Progenitor cell of endocrine pancreas (in vitro differentiated cells): ENCODE data around the gene ABCB6. TPM values are rescaled to one million over a fixed set of nuclear protein-coding genes. Genes with fewer than 3 reads are reported as not detected.
"Not testable (repeated sequence)": the region's sequence is repeated elsewhere in the genome, so short reads cannot be mapped to it uniquely, and the experiment has no call there.

Experiments used
- DNase-seq: peaks from one replicate; pipeline ENCODE4 v3.0.0; 2021; ENCODE audit warnings: low spot score; ENCODE audit not compliant: unreplicated experiment
- H3K27ac Mint-ChIP-seq: 2 replicates; pipeline ENCODE4 v1.8.0; 2021; ENCODE audit warnings: mild to moderate bottlenecking, moderate library complexity, mixed read lengths
- H3K27me3 Mint-ChIP-seq: 2 replicates; pipeline ENCODE4 v1.8.0; 2021; ENCODE audit warnings: mixed read lengths
- H3K36me3 Mint-ChIP-seq: 2 replicates; pipeline ENCODE4 v1.8.0; 2022; ENCODE audit warnings: mixed read lengths; ENCODE audit not compliant: insufficient read depth
- H3K4me1 Mint-ChIP-seq: 2 replicates; pipeline ENCODE4 v1.8.0; 2021; ENCODE audit warnings: low read depth, mixed read lengths
- H3K4me3 Mint-ChIP-seq: 2 replicates; pipeline ENCODE4 v1.8.0; 2021; ENCODE audit warnings: low read depth, mild to moderate bottlenecking, moderate library complexity, mixed read lengths
- H3K9me3 Mint-ChIP-seq: 2 replicates; pipeline ENCODE4 v1.8.0; 2021; ENCODE audit warnings: low read depth, mixed read lengths
- total RNA-seq: library from RNA; stranded (reverse); gene quantifications from 2 replicates; pipeline ENCODE4 v1.2.1, GENCODE V29; 2021
- TF ChIP-seq, protein P1 (sequence below): fragments of 200-600 bp; sonication (generic); IDR thresholded peaks from one replicate; pipeline ENCODE4 v1.5.0; 2021; ENCODE audit warnings: antibody characterized with exemption, mild to moderate bottlenecking; ENCODE audit not compliant: unreplicated experiment

Gene ABCB6
- total RNA-seq, 1 donor from 2014 or later, result 26.7 TPM

DNA sequence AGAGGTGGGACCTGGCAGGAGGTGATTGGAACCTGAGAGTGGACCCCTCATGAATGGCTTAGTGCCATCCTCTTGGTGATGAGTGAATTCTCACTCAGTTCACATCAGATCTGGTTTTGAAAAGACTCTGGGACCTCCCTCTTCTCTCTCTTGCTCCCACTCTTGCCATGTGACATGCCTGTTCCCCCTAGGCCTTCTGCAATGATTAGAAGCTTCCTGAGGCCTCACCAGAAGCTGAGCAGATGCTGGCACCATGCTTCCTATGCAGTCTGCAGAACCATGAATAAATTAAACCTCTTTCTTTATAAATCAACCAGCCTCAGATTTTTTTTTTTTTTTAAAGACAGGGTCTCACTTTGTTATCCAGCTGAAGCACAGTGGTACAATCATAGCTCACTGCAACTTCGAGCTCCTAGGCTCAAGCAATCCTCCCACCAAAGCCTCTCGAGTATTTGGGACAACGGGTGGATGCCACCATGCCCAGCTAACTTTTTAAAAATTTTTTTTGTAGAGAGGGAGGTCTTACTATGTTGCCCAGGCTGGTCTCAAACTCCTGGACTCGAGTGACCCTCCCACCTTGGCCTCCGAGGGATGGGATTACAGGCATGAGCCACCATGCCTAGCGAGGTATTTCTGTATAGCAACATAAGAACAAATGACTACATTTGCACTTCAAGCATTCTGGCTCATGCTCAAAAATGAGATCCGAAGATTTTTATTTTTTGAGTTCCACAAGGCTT, 14.2 kb downstream of the ABCB6 start:
- no peak overlapping the region for H3K4me3 Mint-ChIP-seq

DNA sequence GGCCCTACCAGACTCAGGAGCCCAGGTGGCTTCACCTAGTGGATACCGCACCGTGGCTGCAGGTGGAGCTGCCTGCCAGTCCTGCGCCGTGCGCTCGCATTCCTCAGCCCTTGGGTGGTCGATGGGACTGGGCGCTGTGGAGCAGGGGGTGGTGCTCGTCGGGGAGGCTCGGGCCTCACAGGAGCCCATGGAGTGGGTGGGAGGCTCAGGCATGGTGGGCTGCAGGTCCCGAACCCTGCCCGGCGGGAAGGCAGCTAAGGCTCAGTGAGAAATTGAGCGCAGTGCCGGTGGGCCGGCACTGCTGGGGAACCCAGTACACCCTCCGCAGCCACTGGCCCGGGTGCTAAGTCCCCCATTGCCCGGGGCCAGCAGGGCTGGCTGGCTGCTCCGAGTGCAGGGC, 17.4 kb downstream of the ABCB6 start:
- H3K4me1 Mint-ChIP-seq, H3K27ac Mint-ChIP-seq, H3K9me3 Mint-ChIP-seq, H3K4me3 Mint-ChIP-seq, DNase-seq, H3K36me3 Mint-ChIP-seq: not testable (repeated sequence)
- peaks cover 10% of the 10 kb centered on the region for H3K27me3 Mint-ChIP-seq

More for the DNA sequence above, 14.2 kb downstream of the ABCB6 start:
- Mint-ChIP-seq H3K4me1 (peaks cover 11% of the 10 kb centered on the region), H3K27ac (no peak overlapping the region), H3K36me3 (peaks cover 5% of the 10 kb centered on the region), H3K27me3 (peaks cover 5% of the 10 kb centered on the region), H3K9me3 (no peaks in the 10 kb centered on the region)
- no peak for DNase-seq
- TF ChIP-seq, protein P1, sequence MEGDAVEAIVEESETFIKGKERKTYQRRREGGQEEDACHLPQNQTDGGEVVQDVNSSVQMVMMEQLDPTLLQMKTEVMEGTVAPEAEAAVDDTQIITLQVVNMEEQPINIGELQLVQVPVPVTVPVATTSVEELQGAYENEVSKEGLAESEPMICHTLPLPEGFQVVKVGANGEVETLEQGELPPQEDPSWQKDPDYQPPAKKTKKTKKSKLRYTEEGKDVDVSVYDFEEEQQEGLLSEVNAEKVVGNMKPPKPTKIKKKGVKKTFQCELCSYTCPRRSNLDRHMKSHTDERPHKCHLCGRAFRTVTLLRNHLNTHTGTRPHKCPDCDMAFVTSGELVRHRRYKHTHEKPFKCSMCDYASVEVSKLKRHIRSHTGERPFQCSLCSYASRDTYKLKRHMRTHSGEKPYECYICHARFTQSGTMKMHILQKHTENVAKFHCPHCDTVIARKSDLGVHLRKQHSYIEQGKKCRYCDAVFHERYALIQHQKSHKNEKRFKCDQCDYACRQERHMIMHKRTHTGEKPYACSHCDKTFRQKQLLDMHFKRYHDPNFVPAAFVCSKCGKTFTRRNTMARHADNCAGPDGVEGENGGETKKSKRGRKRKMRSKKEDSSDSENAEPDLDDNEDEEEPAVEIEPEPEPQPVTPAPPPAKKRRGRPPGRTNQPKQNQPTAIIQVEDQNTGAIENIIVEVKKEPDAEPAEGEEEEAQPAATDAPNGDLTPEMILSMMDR, result no peak

DNA sequence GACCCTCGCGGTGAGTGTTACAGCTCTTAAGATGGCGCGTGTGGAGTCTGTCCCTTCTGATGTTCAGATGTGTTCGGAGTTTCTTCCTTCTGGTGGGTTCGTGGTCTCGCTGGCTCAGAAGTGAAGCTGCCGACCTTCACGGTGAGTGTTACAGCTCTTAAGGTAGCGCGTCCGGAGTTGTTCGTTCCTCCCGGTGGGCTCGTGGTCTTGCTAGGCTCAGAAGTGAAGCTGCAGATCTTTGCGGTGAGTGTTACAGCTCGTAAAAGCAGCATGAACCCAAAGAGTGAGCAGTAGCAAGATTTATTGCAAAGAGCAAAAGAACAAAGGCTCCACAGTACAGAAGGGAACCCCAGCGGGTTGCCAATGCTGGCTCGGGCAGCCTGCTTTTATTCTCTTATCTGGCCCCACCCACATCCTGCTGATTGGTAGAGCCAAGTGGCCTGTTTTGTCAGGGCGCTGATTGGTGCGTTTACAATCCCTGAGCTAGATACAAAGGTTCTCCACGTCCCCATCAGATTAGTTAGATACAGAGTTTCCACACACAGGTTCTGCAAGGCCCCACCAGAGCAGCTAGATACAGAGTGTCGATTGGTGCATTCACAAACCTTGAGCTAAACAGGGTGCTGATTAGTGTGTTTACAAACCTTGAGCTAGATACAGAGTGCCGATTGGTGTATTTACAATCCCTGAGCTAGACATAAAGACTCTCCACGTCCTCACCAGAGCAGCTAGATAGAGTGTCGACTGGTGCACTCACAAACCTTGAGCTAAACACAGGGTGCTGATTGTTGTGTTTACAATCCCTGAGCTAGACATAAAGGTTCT, 18.0 kb downstream of the ABCB6 start:
- H3K4me1 Mint-ChIP-seq, H3K9me3 Mint-ChIP-seq, DNase-seq, H3K27ac Mint-ChIP-seq, H3K4me3 Mint-ChIP-seq, H3K36me3 Mint-ChIP-seq: not testable (repeated sequence)
- peaks cover 10% of the 10 kb centered on the region for H3K27me3 Mint-ChIP-seq

DNA sequence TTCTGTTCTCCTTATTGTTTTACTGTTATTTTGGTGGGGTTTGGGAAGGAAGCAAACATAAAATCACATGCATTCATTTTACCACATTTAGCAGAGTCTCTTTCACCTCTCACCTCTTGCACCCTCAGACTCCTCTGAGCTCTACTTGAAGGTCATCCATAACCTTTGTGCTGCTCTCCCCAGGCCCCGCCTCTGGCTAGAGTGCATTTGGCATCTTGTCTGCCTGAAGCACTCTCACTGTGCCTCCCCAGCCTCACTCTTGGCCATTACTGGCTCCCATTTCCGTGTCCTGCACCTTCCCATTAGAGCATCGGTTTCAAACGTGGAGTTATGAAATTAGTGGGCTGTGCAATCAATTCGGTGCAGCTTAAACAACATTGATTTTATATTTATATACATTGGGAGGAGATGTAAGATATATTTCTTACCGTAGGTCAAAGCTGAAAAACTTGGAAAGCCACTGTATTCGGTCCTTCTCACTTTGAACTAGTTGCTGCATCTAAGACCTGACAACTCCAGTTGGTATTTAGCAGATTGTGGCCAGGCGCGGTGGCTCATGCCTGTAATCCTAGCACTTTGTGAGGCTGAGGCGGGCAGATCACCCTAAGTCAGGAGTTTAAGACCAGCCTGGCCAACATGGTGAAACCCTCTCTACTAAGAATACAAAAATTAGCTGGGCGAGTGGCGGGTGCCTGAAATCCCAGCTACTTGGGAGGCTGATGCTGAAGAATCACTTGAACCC, 19.1 kb downstream of the ABCB6 start:
- Mint-ChIP-seq H3K27me3 (peaks cover 14% of the 10 kb centered on the region), H3K4me3 (no peak overlapping the region), H3K4me1 (no peaks in the 10 kb centered on the region), H3K27ac (no peak overlapping the region), H3K9me3 (no peaks in the 10 kb centered on the region), H3K36me3 (no peaks in the 10 kb centered on the region)
- TF ChIP-seq, protein P1, result no peak
- DNase-seq, result no peak

DNA sequence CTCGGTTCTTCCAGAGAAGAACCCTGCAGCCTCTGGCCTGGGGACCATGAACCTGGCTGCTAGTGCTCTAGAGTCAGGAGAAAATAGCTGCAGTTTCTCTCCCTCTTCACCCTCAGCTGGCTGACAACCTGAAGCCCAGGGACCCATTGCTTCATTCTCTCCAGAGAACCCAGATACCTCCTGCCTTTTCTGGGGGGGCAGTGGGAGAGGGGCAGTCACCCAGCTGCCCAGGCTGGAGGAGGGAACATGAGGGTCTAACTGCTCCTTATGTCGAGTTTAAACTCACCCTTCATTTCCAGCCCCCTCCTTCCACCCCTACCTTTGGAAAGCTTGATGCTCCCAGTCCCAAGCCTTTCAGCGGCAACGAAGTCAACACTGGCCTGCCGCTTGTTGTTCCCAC, 19.8 kb downstream of the ABCB6 start:
- Mint-ChIP-seq H3K27ac (no peak overlapping the region), H3K36me3 (no peaks in the 10 kb centered on the region), H3K9me3 (no peaks in the 10 kb centered on the region), H3K27me3 (peaks cover 14% of the 10 kb centered on the region), H3K4me3 (no peak overlapping the region), H3K4me1 (no peaks in the 10 kb centered on the region)
- TF ChIP-seq, protein P1, result no peak
- no peak for DNase-seq

DNA sequence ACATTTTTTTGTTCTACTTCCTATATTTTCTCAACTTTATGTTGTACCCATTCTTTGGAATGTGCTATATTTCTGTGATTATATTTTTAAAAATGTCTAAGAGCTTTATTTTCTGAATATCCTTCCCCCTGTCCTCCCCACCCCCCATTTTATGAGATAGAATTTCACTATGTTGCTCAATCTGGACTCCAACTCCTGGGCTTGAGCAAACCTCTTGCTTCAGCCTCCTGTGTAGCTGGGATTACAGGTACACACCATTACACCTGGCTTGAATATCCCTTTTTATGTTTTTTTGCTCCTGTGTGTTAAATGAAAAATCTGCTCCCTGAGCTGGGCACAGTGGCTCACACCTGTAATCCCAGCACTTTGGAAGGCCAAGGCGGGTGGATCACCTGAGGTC, 21.4 kb downstream of the ABCB6 start:
- no peak overlapping the region for H3K27ac Mint-ChIP-seq
- no peaks in the 10 kb centered on the region for H3K36me3 Mint-ChIP-seq
- TF ChIP-seq, protein P1, result no peak
- H3K4me3 Mint-ChIP-seq, result no peak overlapping the region
- H3K4me1 Mint-ChIP-seq, result no peaks in the 10 kb centered on the region
- H3K9me3 Mint-ChIP-seq, result no peaks in the 10 kb centered on the region
- no peak for DNase-seq
- peaks cover 9% of the 10 kb centered on the region for H3K27me3 Mint-ChIP-seq
